HCT116 (cell line): ENCODE results near the gene MICAL3. TPM values are rescaled to one million over a fixed set of nuclear protein-coding genes. Genes with fewer than 3 reads are reported as not detected.

ENCODE experiments used
- ATAC-seq: fragments of 200-7000 bp; cut with Tn5 transposase; 2 replicates; pipeline ENCODE4 v1.9.1; 2020; ENCODE audit warnings: mild to moderate bottlenecking, moderate library complexity
- BruUV-seq: library from RNA; stranded (reverse); fragments of 400-500 nt; replicated peaks from 2 replicates; lab custom pipeline; 2021; lab: Mats Ljungman, UMichigan
- CTCF ChIA-PET: fragments of 300-600 bp; sonication (Branson Sonifier 250); formaldehyde crosslinking; loops from one replicate; lab custom pipeline; 2021; ENCODE audit warnings: antibody characterized with exemption; lab: Charles Lee
- POLR2A ChIA-PET: fragments of 300-600, 350-600 bp; sonication (Branson Sonifier 250); formaldehyde crosslinking; loops from one replicate; lab custom pipeline; 2021; ENCODE audit warnings: antibody characterized with exemption; lab: Charles Lee
- RAD21 ChIA-PET, 2 experiments: fragments of 300-600 bp; sonication (Branson Sonifier 250); formaldehyde crosslinking; loops; one replicate each; lab custom pipeline; 2023; ENCODE audit warnings: low total read pairs in 2 of 2; ENCODE audit not compliant: uncharacterized antibody in 2 of 2, unreplicated experiment in 2 of 2, low non-redundant PET in 1 of 2; lab: Charles Lee
- DNase-seq: peaks from one replicate; pipeline ENCODE4 v3.0.0-alpha.2; 2010; ENCODE audit warnings: low read depth, low spot score
- H2AFZ ChIP-seq: fragments of 200-600 bp; shearing (Covaris generic), sonication (generic); 2 replicates; pipeline ENCODE4 v1.6.1; 2017; ENCODE audit warnings: low read depth, mixed run types, mixed read lengths, antibody characterized with exemption, low read length; ENCODE audit not compliant: poor library complexity, severe bottlenecking
- H3K27ac ChIP-seq: 2 replicates; pipeline ENCODE4 v1.5.1; 2012; ENCODE audit warnings: low read depth, low read length
- H3K27me3 ChIP-seq: fragments of 200-600 bp; sonication (generic); 2 replicates; pipeline ENCODE4 v1.6.1; 2016; ENCODE audit warnings: mixed run types, low read length, mixed read lengths; ENCODE audit not compliant: insufficient read depth
- H3K36me3 ChIP-seq, 2 experiments: fragments of 200-500 bp in 1 of 2; fragments of 200-600 bp in 1 of 2; sonication (Bioruptor generic) in 1 of 2; sonication (generic) in 1 of 2; 2 replicates each; pipeline versions ENCODE4 v1.5.1 to v1.6.1; 2014 to 2016; ENCODE audit warnings: low read length in 2 of 2, inconsistent platforms in 1 of 2, mixed read lengths in 1 of 2, mixed run types in 1 of 2; ENCODE audit not compliant: insufficient read depth in 2 of 2, control insufficient read depth in 1 of 2
- H3K4me1 ChIP-seq, 2 experiments: fragments of 200-600 bp in 1 of 2; sonication (generic) in 1 of 2; 2 replicates each; pipeline versions ENCODE4 v1.5.1 to v1.6.1; 2012 to 2017; ENCODE audit warnings: low read length in 2 of 2, inconsistent platforms in 1 of 2, mild to moderate bottlenecking in 1 of 2, mixed read lengths in 1 of 2, mixed run types in 1 of 2, moderate library complexity in 1 of 2; ENCODE audit not compliant: insufficient read depth in 2 of 2, control insufficient read depth in 1 of 2
- H3K4me2 ChIP-seq: fragments of 200-600 bp; sonication (generic); 2 replicates; pipeline ENCODE4 v1.6.1; 2017; ENCODE audit warnings: mixed run types, low read length, mixed read lengths
- H3K4me3 ChIP-seq, 2 experiments: fragments of 200-600 bp in 1 of 2; sonication (generic) in 1 of 2; replicated peaks in 1 of 2; 2 replicates each; pipeline ENCODE4 v1.5.1; 2011 to 2016; ENCODE audit warnings: low read length in 2 of 2, control low read depth in 1 of 2, low read depth in 1 of 2, mild to moderate bottlenecking in 1 of 2, mixed read lengths in 1 of 2, mixed run types in 1 of 2
- H3K79me2 ChIP-seq: fragments of 200-600 bp; sonication (generic); 2 replicates; pipeline ENCODE4 v1.6.1; 2017; ENCODE audit warnings: mild to moderate bottlenecking, mixed run types, low read length, moderate library complexity, mixed read lengths; ENCODE audit not compliant: insufficient read depth
- H3K9ac ChIP-seq: fragments of 200-600 bp; sonication (generic); 2 replicates; pipeline ENCODE4 v1.6.1; 2016; ENCODE audit warnings: low read length, mixed read lengths
- H3K9me2 ChIP-seq: fragments of 200-600 bp; sonication (generic), shearing (Covaris generic); 2 replicates; pipeline ENCODE4 v1.6.1; 2017; ENCODE audit warnings: mixed run types, mild to moderate bottlenecking, moderate library complexity; ENCODE audit not compliant: insufficient read depth
- H3K9me3 ChIP-seq, 2 experiments: fragments of 200-500 bp in 1 of 2; fragments of 200-600 bp in 1 of 2; sonication (Bioruptor generic) in 1 of 2; sonication (generic) in 1 of 2; 2 replicates each; pipeline ENCODE4 v1.6.1; 2014 to 2017; ENCODE audit warnings: low read length in 2 of 2, mixed read lengths in 2 of 2, inconsistent platforms in 1 of 2, low read depth in 1 of 2, mild to moderate bottlenecking in 1 of 2, mixed run types in 1 of 2, moderate library complexity in 1 of 2; ENCODE audit not compliant: control insufficient read depth in 1 of 2, insufficient read depth in 1 of 2
- H4K20me1 ChIP-seq: fragments of 200-600 bp; sonication (generic), shearing (Covaris generic); 2 replicates; pipeline ENCODE4 v1.6.1; 2017; ENCODE audit warnings: mixed run types, mild to moderate bottlenecking, moderate library complexity; ENCODE audit not compliant: insufficient read depth
- CBX3 ChIP-seq: IDR thresholded peaks from 2 replicates; pipeline ENCODE4 v1.6.1; 2012; ENCODE audit warnings: low read depth
- CEBPB ChIP-seq: IDR thresholded peaks from 2 replicates; pipeline ENCODE4 v1.6.1; 2012; ENCODE audit warnings: low read depth
- CTCF ChIP-seq, 3 experiments: fragments of 200-600 bp in 1 of 3; sonication (generic) in 1 of 3; IDR thresholded peaks in 2 of 3; conservative IDR thresholded peaks in 1 of 3; 2 replicates each; pipeline ENCODE4 v1.5.1; 2012 to 2017; ENCODE audit warnings: low read depth in 2 of 3, low read length in 2 of 3, antibody characterized with exemption in 1 of 3, borderline replicate concordance in 1 of 3, control low read depth in 1 of 3, mild to moderate bottlenecking in 1 of 3, mixed read lengths in 1 of 3, mixed run types in 1 of 3, moderate library complexity in 1 of 3; ENCODE audit not compliant: insufficient read depth in 1 of 3
- EGR1 ChIP-seq: IDR thresholded peaks from 2 replicates; pipeline ENCODE4 v1.6.1; 2012; ENCODE audit warnings: low read depth
- EZH2 ChIP-seq: fragments of 200-600 bp; sonication (generic); IDR thresholded peaks from 2 replicates; pipeline ENCODE4 v1.6.1; 2017; ENCODE audit warnings: antibody characterized with exemption, mixed run types
- EZH2phosphoT487 ChIP-seq: fragments of 200-600 bp; IDR thresholded peaks from 2 replicates; pipeline ENCODE4 v1.6.1; 2018; ENCODE audit warnings: antibody characterized with exemption, borderline replicate concordance
- FOSL1 ChIP-seq: IDR thresholded peaks from 2 replicates; pipeline ENCODE4 v1.6.1; 2012; ENCODE audit warnings: low read depth
- MAX ChIP-seq: IDR thresholded peaks from 2 replicates; pipeline ENCODE4 v1.6.1; 2012
- POLR2A ChIP-seq: IDR thresholded peaks from 2 replicates; pipeline ENCODE4 v1.7.0; 2011; ENCODE audit warnings: borderline replicate concordance; ENCODE audit not compliant: insufficient read depth, insufficient read length; ENCODE audit errors: extremely low read depth
- REST ChIP-seq: IDR thresholded peaks from 2 replicates; pipeline ENCODE4 v1.6.1; 2012; ENCODE audit warnings: low read depth
- SIN3A ChIP-seq: IDR thresholded peaks from 2 replicates; pipeline ENCODE4 v1.6.1; 2012; ENCODE audit warnings: low read depth
- SP1 ChIP-seq: IDR thresholded peaks from 2 replicates; pipeline ENCODE4 v1.6.1; 2012; ENCODE audit warnings: low read depth
- SRF ChIP-seq: IDR thresholded peaks from 2 replicates; pipeline ENCODE4 v1.6.1; 2012; ENCODE audit warnings: low read depth
- TCF7L2 ChIP-seq: IDR thresholded peaks from 2 replicates; pipeline ENCODE4 v1.7.0; 2011; ENCODE audit warnings: borderline replicate concordance, inconsistent platforms; ENCODE audit not compliant: insufficient read depth, insufficient read length; ENCODE audit errors: extremely low read depth
- YY1 ChIP-seq: IDR thresholded peaks from 2 replicates; pipeline ENCODE4 v1.6.1; 2011; ENCODE audit warnings: low read length, low read depth, moderate library complexity, mild to moderate bottlenecking; ENCODE audit not compliant: insufficient replicate concordance; ENCODE audit errors: extremely low read depth
- ZBTB33 ChIP-seq: IDR thresholded peaks from 2 replicates; pipeline ENCODE4 v1.6.1; 2011; ENCODE audit warnings: mild to moderate bottlenecking, low read length, moderate library complexity; ENCODE audit not compliant: insufficient replicate concordance; ENCODE audit errors: extremely low read depth
- ZFX ChIP-seq: fragments of 450-650 bp; IDR thresholded peaks from 2 replicates; pipeline ENCODE4 v1.6.1; 2017
- ZNF274 ChIP-seq: fragments of 200-500 bp; sonication (Bioruptor generic); IDR thresholded peaks from 2 replicates; pipeline ENCODE4 v1.6.1; 2014; ENCODE audit warnings: mild to moderate bottlenecking, low read depth, low read length, inconsistent platforms
- intact Hi-C: fragments of 100-400 bp; cut with micrococcal nuclease; formaldehyde crosslinking; loops from 2 replicates; pipeline ENCODE4 v1.10.0; 2022
- total RNA-seq: library from RNA; stranded (reverse); gene quantifications from one replicate; pipeline ENCODE4 v1.2.1, GENCODE V29; 2021; ENCODE audit not compliant: unreplicated experiment

Gene MICAL3
- total RNA-seq, 1 experiment from 2014 or later, result 30.8 TPM

- TF ChIP-seq ZBTB33 (no peak), ZNF274 (no peak)
Measured at GRCh38 chr22:17824457-17824856, 199.9 kb downstream of the MICAL3 start (continued).

DNA sequence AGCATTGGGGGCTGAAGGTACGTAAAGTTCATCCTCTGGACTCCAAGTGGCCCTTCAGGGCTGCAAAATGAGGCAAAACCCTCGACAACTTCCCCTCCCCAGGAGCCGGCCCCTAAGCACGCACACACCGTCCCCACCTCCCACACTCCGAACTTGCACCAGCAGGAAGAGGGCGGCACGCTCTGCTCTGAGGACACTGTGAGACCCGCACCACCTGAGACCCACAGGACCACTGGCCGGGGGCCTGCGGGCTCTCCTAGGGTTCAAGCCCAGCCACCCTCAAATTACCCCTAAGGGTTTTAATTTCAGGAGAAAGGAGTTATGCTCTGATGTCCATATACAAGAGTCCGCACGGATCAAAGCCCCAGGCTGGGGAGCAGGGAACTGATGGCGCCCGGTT is 200.4 kb downstream of the MICAL3 start:
- ChIA-PET CTCF (no interaction called here), POLR2A (no interaction called here), RAD21 (no interaction called here)
- Histone ChIP-seq H3K9me3 (no peaks in the 10 kb centered on the region), H3K4me3 (no peak overlapping the region), H3K27ac (no peak overlapping the region), H3K4me2 (no peak overlapping the region), H3K9ac (no peak overlapping the region), H3K79me2 (no peaks in the 10 kb centered on the region), H2AFZ (no peak overlapping the region), H3K27me3 (no peaks in the 10 kb centered on the region), H3K9me2 (no peaks in the 10 kb centered on the region), H3K36me3 (peaks cover 8 to 18% of the 10 kb centered on the region in 2 experiments; a peak in 3 of 4 replicates), H4K20me1 (no peaks in the 10 kb centered on the region), H3K4me1 (no peaks in the 10 kb centered on the region)
- TF ChIP-seq TCF7L2 (no peak), ZFX (no peak), SRF (no peak), EGR1 (no peak), MAX (no peak), POLR2A (no peak), REST (no peak), CEBPB (no peak), YY1 (no peak), CTCF (IDR thresholded peaks at IDR 0.05 in 2 of 3, conservative IDR thresholded peaks at IDR 0.05 in 1 of 3; ENCODE audit: borderline replicate concordance in 1 of 3, insufficient read depth in 1 of 3, low read depth in 2 of 3, low read length in 2 of 3) (no peak), CBX3 (no peak), ZNF274 (no peak), FOSL1 (no peak), SP1 (no peak), EZH2phosphoT487 (no peak), SIN3A (no peak), EZH2 (no peak)
- DNase-seq (no peak), ATAC-seq (no peak)
- intact Hi-C loops, result no loop called here
- BruUV-seq, result no TSS peak
